ENCODE measurements around the gene SH3TC2. TPM values are rescaled to one million over a fixed set of nuclear protein-coding genes. Genes with fewer than 3 reads are reported as not detected.

Gene SH3TC2
- total RNA-seq, 6 experiments from 2014 or later: 9.3 to 12.9 (median 10.7) TPM

- Mint-ChIP-seq H3K27ac (peak overlapping the region; percentile 91), H3K9me3 (no peaks in the 10 kb centered on the region), H3K4me1 (ENCODE audit: low read depth) (peaks cover 91% of the 10 kb centered on the region), H3K27me3 (ENCODE audit: insufficient read depth) (no peaks in the 10 kb centered on the region; the same call in none of the 2 replicates), H3K4me3 (peak overlapping the region; percentile 74), H3K36me3 (ENCODE audit: low read depth) (no peaks in the 10 kb centered on the region)
- TF ChIP-seq, protein P1, sequence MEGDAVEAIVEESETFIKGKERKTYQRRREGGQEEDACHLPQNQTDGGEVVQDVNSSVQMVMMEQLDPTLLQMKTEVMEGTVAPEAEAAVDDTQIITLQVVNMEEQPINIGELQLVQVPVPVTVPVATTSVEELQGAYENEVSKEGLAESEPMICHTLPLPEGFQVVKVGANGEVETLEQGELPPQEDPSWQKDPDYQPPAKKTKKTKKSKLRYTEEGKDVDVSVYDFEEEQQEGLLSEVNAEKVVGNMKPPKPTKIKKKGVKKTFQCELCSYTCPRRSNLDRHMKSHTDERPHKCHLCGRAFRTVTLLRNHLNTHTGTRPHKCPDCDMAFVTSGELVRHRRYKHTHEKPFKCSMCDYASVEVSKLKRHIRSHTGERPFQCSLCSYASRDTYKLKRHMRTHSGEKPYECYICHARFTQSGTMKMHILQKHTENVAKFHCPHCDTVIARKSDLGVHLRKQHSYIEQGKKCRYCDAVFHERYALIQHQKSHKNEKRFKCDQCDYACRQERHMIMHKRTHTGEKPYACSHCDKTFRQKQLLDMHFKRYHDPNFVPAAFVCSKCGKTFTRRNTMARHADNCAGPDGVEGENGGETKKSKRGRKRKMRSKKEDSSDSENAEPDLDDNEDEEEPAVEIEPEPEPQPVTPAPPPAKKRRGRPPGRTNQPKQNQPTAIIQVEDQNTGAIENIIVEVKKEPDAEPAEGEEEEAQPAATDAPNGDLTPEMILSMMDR (IDR thresholded peaks at IDR 0.05): no peak
- peak; percentile 86 for DNase-seq
Observed at GRCh38 chr5:148972974-148973374, 89.9 kb downstream of the SH3TC2 start.

GRCh38 chr5:148972396-148972795 lies 90.5 kb downstream of the SH3TC2 start:
- DNase-seq: no peak
- Mint-ChIP-seq H3K27ac (peak overlapping the region; percentile 91), H3K36me3 (ENCODE audit: low read depth) (no peaks in the 10 kb centered on the region), H3K4me1 (ENCODE audit: low read depth) (peaks cover 91% of the 10 kb centered on the region), H3K9me3 (no peaks in the 10 kb centered on the region), H3K4me3 (peak overlapping the region; percentile 74; the same call in 1 of the 2 replicates), H3K27me3 (ENCODE audit: insufficient read depth) (no peaks in the 10 kb centered on the region; the same call in none of the 2 replicates)
- TF ChIP-seq, protein P1 (IDR thresholded peaks at IDR 0.05): no peak

DNA sequence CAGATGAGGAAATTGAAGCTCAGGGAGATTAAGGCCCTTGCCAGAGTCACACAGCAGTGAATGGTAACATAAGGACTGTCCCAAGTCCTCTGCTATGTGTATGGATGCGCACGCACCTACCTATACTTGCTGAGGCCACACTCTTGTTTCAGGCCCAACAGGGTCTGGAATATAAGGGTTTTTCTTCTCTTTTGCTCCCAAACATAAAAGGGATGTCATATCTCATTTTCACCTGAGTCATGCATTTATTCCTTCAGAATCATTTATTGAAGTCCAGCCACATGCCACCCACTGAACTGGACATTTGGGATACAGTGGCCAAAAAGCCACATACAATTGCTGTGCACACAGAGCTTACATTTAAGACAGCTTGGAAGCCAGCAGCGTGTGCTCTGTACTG lies 92.0 kb downstream of the SH3TC2 start:
- Mint-ChIP-seq H3K4me3 (no peak overlapping the region), H3K36me3 (ENCODE audit: low read depth) (no peaks in the 10 kb centered on the region), H3K4me1 (ENCODE audit: low read depth) (peaks cover 94% of the 10 kb centered on the region), H3K27me3 (ENCODE audit: insufficient read depth) (no peaks in the 10 kb centered on the region; the same call in 1 of the 2 replicates), H3K9me3 (no peaks in the 10 kb centered on the region), H3K27ac (no peak overlapping the region)
- no peak for DNase-seq
- TF ChIP-seq, protein P1 (IDR thresholded peaks at IDR 0.05): no peak

- H3K36me3 Mint-ChIP-seq (ENCODE audit: low read depth): no peaks in the 10 kb centered on the region
- TF ChIP-seq, protein P1 (IDR thresholded peaks at IDR 0.05): no peak
Observed at GRCh38 chr5:148970228-148970627, 92.6 kb downstream of the SH3TC2 start.

DNA sequence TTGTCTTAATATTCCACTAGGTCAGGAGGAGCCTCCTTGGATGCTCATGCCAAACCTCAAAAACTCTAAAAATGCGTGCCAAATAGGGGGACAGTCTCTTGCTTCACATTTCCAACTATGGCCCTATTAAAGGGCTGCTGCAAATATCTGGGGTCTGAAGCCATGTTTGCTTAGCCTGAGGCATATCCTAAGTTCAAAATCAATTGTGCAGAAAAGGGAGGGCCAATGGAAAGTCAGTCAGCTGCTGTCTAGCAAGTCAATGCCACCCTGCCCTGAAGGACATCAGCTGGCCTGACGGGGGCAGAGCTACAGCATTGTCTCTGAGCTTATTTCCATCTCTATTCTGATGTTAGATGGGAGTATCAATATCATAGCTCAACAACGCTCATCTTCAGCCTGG lies 93.6 kb downstream of the SH3TC2 start:
- Mint-ChIP-seq H3K36me3 (ENCODE audit: low read depth) (no peaks in the 10 kb centered on the region), H3K27ac (peak overlapping the region; percentile 70), H3K27me3 (ENCODE audit: insufficient read depth) (no peaks in the 10 kb centered on the region; the same call in 1 of the 2 replicates), H3K4me3 (no peak overlapping the region), H3K4me1 (ENCODE audit: low read depth) (peaks cover 94% of the 10 kb centered on the region), H3K9me3 (no peaks in the 10 kb centered on the region)
- peak; percentile 49 for DNase-seq
- TF ChIP-seq, protein P1 (IDR thresholded peaks at IDR 0.05): peak; percentile 36; the same call in 1 of the 2 replicates

More at GRCh38 chr5:148970228-148970627, 92.6 kb downstream of the SH3TC2 start:
- no peaks in the 10 kb centered on the region; the same call in 1 of the 2 replicates for H3K27me3 Mint-ChIP-seq (ENCODE audit: insufficient read depth)
- H3K4me3 Mint-ChIP-seq: no peak overlapping the region
- no peaks in the 10 kb centered on the region for H3K9me3 Mint-ChIP-seq
- H3K4me1 Mint-ChIP-seq (ENCODE audit: low read depth): peaks cover 100% of the 10 kb centered on the region
- no peak for DNase-seq
- H3K27ac Mint-ChIP-seq: peak overlapping the region; percentile 70

Data from HFFc6 (cell line).